ENCODE results near the gene CATSPER3. TPM values are rescaled to one million over a fixed set of nuclear protein-coding genes. Genes with fewer than 3 reads are reported as not detected.

CATSPER3 gene
- total and polyA plus RNA-seq, 2 of the 8 experiments (the other 6 are each of a cell fraction or from before 2014, with no cell fraction given), result 0.62 TPM; not detected in 1

DNA sequence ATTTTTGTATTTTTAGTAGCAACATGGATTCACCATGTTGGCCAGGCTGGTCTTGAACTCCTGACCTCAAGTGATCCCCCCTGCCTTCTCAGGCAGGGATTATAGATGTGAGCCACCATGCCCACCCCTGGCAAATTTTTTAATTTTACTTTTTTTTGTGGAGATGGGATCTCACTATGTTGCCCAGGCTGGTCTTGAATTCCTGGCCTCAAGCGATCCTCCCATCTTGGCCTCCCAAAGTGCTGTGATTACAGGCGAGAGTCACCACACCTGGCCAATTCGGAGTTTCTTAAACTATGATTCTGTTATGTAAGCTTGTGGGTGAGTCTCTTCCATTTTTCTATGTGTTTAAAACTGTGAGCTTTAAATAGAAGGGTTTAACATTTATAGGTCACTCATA lies 35.2 kb upstream of the CATSPER3 start (continued):
- TF ChIP-seq, protein P1, sequence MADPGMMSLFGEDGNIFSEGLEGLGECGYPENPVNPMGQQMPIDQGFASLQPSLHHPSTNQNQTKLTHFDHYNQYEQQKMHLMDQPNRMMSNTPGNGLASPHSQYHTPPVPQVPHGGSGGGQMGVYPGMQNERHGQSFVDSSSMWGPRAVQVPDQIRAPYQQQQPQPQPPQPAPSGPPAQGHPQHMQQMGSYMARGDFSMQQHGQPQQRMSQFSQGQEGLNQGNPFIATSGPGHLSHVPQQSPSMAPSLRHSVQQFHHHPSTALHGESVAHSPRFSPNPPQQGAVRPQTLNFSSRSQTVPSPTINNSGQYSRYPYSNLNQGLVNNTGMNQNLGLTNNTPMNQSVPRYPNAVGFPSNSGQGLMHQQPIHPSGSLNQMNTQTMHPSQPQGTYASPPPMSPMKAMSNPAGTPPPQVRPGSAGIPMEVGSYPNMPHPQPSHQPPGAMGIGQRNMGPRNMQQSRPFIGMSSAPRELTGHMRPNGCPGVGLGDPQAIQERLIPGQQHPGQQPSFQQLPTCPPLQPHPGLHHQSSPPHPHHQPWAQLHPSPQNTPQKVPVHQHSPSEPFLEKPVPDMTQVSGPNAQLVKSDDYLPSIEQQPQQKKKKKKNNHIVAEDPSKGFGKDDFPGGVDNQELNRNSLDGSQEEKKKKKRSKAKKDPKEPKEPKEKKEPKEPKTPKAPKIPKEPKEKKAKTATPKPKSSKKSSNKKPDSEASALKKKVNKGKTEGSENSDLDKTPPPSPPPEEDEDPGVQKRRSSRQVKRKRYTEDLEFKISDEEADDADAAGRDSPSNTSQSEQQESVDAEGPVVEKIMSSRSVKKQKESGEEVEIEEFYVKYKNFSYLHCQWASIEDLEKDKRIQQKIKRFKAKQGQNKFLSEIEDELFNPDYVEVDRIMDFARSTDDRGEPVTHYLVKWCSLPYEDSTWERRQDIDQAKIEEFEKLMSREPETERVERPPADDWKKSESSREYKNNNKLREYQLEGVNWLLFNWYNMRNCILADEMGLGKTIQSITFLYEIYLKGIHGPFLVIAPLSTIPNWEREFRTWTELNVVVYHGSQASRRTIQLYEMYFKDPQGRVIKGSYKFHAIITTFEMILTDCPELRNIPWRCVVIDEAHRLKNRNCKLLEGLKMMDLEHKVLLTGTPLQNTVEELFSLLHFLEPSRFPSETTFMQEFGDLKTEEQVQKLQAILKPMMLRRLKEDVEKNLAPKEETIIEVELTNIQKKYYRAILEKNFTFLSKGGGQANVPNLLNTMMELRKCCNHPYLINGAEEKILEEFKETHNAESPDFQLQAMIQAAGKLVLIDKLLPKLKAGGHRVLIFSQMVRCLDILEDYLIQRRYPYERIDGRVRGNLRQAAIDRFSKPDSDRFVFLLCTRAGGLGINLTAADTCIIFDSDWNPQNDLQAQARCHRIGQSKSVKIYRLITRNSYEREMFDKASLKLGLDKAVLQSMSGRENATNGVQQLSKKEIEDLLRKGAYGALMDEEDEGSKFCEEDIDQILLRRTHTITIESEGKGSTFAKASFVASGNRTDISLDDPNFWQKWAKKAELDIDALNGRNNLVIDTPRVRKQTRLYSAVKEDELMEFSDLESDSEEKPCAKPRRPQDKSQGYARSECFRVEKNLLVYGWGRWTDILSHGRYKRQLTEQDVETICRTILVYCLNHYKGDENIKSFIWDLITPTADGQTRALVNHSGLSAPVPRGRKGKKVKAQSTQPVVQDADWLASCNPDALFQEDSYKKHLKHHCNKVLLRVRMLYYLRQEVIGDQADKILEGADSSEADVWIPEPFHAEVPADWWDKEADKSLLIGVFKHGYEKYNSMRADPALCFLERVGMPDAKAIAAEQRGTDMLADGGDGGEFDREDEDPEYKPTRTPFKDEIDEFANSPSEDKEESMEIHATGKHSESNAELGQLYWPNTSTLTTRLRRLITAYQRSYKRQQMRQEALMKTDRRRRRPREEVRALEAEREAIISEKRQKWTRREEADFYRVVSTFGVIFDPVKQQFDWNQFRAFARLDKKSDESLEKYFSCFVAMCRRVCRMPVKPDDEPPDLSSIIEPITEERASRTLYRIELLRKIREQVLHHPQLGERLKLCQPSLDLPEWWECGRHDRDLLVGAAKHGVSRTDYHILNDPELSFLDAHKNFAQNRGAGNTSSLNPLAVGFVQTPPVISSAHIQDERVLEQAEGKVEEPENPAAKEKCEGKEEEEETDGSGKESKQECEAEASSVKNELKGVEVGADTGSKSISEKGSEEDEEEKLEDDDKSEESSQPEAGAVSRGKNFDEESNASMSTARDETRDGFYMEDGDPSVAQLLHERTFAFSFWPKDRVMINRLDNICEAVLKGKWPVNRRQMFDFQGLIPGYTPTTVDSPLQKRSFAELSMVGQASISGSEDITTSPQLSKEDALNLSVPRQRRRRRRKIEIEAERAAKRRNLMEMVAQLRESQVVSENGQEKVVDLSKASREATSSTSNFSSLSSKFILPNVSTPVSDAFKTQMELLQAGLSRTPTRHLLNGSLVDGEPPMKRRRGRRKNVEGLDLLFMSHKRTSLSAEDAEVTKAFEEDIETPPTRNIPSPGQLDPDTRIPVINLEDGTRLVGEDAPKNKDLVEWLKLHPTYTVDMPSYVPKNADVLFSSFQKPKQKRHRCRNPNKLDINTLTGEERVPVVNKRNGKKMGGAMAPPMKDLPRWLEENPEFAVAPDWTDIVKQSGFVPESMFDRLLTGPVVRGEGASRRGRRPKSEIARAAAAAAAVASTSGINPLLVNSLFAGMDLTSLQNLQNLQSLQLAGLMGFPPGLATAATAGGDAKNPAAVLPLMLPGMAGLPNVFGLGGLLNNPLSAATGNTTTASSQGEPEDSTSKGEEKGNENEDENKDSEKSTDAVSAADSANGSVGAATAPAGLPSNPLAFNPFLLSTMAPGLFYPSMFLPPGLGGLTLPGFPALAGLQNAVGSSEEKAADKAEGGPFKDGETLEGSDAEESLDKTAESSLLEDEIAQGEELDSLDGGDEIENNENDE (IDR thresholded peaks at IDR 0.05; ENCODE audit: insufficient replicate concordance, low read length), result no peak
- no peak for TF ChIP-seq TAF1 (IDR thresholded peaks at IDR 0.05; ENCODE audit: low read depth, low read length)
- TF ChIP-seq, protein P2, sequence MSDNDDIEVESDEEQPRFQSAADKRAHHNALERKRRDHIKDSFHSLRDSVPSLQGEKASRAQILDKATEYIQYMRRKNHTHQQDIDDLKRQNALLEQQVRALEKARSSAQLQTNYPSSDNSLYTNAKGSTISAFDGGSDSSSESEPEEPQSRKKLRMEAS (IDR thresholded peaks at IDR 0.05), result no peak
- no peak for TF ChIP-seq POLR2AphosphoS5 (IDR thresholded peaks at IDR 0.05; ENCODE audit: low read depth, low read length)
- no peak for TF ChIP-seq ASH2L (IDR thresholded peaks at IDR 0.05; ENCODE audit: low read length)
- no peak for TF ChIP-seq CREB1 (IDR thresholded peaks at IDR 0.05)
- TF ChIP-seq CHD1 (IDR thresholded peaks at IDR 0.05; ENCODE audit: low read depth, low read length), result no peak
- TF ChIP-seq, protein P3, sequence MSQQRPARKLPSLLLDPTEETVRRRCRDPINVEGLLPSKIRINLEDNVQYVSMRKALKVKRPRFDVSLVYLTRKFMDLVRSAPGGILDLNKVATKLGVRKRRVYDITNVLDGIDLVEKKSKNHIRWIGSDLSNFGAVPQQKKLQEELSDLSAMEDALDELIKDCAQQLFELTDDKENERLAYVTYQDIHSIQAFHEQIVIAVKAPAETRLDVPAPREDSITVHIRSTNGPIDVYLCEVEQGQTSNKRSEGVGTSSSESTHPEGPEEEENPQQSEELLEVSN (IDR thresholded peaks at IDR 0.05), result no peak
